NCI-H1105 treated with DMSO at 0.1 percent for 48 hours (cell line): ENCODE measurements around the gene ACSF3.

Experiments used
- DNase-seq: peaks from one replicate; lab custom pipeline; 2025; lab: John Stamatoyannopoulos, UW

Gene ACSF3

DNA sequence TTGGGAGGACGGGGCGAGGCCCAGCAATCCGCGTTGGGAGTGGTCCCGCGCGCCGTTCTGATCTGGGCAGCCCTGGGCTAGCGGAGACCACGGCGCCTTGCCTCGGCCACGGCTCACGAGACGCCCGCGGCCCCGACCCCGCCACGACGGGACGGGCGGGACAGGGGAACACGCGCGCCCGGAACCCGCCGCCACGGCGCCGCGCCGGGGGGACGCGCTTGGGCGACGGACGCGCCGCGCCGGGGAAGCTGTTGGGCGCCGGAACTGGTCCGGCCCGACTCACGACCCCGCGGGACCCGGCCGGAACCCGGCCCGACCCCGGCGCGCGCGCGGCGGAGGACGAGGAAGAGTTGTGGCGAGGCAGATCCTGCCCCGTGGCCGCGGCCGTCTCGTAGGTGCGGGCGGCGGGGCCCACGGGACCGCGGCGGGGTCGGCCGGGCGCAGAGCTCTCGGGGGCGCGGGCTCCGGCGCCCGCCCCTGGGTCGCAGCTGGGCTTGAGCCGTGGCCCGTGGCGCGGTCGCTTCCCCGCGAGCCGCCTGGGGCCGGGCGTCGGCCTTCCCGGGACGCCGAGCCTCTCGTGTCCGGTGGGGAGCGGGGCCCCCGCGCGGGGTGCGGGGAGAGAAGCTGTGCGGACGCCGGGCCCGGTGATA lies at the start of gene ACSF3:
TSS of gene ACSF3 (plus strand) at position 251 of the 650 bp plus-strand sequence. CDS start 6,830 bp downstream, outside the sequence.
- no peak for DNase-seq

DNA sequence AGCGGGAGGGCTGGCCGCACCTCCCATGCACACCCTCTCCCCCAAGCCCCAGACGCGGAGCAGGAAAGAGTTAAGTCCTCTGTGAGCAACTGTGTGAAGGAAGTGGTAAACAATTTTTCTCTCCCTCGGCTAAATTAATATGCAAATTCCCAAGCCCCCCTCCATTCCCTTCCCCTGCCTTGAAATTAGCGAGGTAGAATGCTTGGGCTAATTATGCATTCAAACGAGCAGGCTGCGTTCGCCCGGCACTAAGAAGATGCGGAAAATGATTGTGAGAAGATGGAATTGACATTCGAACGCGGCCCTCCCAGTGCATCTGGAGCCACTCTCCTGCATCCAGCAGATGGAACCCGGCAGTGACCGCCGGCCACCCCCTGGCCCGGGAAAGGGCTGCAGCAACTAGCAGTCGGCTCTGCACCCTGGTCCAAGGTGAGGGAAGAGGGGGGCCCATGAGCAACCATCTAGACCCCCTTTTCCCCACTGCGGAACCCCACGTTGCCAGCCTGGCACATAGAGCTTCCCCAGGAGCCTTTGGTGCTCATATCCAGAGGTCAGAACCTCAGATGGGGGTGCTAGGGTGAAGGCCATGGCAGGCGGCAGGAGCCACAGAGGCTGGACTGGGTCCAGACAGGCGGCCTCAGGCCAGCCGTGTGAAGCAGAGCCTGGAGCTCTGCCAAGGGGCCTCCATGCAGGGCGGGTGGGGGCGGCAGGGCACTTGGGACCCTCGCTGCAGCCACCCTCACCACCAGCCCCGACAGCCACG lies 49.1 kb upstream of the ACSF3 start:
- no peak for DNase-seq

DNA sequence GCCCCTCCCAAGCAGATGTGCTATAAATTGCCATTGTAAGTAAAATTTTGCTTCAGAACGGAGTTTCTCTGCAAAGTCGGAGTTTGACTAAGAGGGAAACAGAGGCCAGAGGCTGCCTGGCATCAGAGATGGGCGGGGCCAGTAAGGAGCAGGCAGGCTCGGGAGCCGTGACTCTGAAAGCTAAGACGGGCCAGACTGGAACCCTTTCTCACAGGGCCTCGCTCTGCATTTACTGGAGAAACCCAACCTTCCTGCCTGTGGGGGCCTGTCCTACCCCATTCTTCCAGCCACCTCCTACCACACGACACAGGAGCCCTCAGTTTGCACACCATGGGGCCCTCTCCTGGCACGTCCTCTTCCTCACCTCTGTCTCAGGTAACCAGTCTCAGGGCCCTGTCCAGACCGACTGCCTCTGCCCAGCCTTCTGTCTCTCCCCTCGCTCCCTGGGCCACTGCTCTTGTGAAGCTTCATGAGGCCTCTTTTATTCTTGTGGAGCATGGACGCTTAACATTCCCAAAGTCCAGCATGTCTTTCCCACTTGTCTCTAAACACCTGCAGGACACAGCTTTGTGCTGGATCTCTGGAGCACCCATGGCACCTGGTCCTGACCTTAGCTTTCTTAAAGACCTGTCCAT lies 48.4 kb upstream of the ACSF3 start:
- DNase-seq = no peak

DNA sequence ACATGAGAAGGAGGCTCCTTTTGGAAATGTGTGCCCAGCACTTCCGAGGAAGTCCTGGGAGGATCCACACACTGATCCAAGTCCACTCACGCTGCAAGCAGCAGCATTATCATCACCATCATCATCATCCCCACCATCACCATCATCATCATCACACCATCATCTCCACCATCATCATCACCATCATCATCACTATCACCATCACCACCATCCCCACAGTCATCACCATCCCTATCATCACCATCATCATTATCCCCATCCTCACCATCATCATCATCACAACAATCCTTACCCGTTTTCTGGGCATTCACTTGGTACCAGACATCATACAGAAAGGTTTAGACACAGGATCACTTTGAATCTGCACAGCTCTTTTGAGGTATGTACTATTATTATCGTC lies 47.8 kb upstream of the ACSF3 start:
- DNase-seq = no peak

DNA sequence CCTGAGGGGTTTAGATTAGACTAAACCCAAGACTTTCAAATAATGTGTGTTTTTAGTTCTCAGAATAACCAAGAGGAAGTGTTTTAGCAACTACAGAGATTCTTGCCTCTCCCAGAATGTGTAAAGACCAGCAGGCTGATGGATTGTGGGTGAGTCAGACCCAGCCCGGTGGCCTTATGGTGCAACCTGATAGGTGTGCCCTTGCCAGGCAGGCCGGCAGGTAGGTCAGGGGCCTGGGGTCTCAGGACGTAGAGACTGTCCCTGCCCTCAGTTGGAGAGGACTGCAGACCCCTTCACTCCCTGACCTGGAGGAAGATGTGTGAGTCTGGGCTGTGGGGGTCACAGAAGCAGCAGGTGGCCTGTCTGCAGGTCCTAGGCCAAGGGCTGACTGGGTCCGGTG lies 47.2 kb upstream of the ACSF3 start:
- no peak for DNase-seq

DNA sequence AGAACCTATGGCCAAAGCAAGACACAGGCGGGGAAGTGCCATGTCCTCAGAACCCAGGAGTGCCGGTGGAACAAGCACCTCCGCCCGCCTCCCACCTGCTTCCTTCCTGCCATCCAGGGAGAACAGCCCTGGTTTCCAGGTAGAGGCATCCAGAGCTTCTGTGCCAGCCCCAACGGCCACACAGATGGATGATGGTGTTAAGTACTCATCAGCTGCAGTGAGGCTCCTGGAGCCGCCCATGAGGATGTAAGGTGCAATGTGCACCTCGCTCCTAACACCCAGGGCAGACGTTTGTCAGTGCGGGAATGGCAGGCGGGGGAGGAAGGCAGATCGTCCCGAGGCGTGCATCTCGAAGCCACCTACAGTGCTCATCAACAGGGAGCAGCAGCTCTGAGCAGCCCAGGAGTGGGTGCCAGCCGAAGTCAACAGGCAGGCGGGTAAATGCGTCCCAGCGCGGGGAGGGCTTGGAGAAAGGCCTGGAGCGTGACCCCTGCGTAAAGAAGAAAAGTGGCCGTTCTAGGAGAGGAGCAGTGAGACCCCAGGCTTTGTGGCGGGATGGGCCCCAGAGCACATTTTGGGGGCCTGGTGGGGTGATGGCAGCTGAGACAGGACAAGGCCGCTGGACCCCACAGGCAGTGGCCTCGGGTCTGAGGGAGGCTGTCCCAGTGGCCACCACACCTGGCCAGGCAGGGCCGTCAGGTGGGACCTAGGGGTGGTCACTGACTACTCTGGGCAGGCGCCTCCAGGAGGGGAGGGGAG lies 46.1 kb upstream of the ACSF3 start:
- DNase-seq = no peak

DNA sequence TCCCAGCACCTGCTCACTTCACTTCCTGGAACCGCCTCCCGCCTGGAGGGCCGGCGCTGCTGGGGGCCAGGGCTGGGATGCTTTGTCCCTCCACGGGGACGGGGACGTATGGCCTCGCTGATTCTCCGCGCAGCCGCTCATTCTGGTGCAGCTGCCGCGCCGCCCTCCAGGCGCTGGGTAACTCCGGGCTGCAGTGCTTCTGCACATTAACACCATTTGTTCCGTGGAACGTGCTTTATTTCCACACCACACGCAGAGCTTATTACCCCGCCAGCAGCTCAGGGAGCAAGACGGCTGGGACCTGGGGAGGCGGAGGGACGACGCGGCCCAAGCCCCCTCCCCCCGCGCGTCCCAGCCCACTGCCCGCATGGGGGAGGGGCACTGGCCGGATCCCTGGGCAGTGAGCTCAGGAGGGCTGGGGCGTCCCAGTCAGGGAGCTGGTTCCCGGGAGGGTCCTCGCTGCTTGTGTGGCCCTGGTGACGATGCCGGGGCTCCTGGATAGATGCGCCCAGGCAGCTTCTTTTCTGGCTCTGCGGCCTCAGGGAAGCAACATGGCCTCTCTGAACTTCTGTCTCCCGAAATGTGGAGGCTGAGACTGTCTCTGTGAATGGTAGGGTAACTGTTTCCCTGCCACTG lies 45.4 kb upstream of the ACSF3 start:
- DNase-seq = no peak

DNA sequence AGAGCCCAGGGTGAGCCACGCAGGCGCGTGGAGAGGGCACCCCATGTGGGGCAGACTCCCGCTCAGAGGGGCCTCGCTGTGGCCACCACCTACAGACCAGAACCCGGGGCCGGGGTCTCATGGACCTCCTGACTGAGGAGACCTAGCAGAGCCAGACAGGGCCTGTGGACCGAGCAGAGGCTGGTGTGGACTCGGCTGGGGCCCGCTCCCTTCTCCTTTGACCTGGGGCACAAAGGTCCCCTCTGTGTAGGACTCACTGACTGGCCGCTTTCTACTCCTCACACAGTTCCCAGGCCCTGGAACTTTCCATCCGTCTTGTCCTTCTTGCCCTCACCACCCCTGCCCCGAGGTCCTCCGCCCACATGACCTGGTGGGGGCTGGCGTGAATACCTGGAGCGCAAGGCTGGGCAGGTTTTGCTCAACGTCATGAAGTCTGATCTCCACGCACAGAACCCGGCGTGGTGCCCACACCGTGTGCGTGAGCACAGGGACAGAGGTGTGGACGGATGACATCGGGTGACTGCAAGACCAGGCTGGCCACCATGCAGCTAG lies 44.7 kb upstream of the ACSF3 start:
- no peak for DNase-seq

DNA sequence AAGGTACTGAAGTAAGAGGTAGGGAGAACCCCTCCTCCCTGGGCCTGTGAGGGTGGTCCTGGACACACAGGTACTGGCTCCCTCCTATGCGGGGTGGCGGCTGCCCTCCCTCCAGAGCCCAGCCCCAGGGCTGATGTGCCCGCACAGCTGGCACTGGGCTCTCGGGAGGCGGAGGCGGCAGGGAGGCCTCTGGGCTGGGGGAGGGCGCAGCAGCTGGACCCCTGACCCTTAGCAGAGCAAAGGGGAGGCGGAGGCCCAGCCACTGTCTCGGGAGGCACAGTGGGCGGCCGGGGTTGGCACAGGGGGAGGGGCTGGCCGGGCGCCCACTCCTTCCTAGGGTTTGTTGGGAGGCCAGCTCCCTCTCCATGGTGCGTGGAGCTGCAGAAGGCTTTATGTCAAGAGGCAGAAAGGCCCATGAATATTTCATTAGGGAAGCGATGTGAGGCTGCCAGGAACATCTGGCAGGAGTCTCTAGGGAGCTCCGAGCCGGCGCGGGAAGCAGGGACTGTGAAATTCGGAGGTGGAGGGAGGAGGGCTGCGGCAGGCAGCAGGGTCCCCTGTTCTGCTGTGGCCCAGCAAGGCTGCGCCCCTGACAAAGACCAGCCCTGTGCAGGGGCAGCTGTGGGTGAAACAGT lies 44.1 kb upstream of the ACSF3 start:
- no peak for DNase-seq

DNA sequence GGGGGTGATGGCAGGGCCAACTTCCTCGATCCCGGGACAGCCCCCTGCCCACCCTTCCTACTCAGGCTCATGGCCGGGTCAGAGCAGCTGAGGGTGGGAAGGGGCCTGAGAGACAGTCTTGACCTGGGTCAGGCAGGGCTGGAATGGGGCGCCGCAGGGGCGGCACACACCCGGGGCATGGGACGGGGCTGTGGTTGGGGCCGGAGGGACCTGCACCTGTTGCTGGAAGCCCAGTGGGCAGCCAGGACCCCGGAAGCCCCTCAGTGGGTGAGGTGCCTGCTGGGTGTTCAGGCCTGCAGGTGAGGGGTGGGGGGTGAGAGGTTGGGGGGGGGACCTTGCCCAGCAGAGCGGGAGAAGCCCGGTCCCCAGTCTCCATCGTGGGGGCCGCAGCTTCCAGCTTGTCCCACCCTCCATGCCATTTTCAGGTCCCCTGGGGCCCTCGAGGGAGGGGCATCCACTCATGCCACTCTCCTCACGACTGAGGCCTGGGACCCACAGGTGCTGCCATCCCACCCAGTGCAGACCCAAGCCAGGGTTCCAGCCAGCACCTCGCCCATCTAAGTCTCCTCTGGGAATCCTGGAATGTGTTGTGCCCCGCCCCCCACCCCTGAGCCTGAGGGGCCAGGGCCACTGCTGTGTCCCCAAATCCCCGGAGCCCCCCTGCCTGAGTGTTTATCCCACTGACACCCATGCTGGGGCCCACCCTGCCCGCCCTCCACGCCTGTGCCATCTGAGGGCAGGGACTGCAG lies 43.4 kb upstream of the ACSF3 start:
- no peak for DNase-seq

DNA sequence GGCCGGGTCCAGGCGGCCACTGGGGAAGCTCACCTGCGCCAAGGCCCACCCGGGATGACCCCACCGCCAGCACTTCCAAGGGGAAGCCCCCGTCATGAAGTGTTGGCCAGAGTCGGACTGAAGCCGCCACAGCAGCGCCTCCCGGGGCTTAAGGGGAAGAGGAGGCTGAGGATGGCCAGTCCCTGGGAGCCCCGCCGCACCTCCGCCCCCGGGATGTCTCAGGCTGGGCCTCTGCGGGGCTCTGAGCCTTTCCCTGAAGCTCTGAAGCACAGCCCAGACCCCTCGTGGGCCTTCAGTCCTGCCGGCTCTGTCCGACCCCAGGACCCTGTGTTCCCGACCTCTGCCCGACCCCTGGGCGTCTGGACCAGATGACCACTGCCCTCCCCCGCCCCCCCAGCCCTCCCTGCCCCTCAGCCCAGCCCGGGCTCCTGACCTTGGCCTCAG lies 42.8 kb upstream of the ACSF3 start:
- no peak for DNase-seq

DNA sequence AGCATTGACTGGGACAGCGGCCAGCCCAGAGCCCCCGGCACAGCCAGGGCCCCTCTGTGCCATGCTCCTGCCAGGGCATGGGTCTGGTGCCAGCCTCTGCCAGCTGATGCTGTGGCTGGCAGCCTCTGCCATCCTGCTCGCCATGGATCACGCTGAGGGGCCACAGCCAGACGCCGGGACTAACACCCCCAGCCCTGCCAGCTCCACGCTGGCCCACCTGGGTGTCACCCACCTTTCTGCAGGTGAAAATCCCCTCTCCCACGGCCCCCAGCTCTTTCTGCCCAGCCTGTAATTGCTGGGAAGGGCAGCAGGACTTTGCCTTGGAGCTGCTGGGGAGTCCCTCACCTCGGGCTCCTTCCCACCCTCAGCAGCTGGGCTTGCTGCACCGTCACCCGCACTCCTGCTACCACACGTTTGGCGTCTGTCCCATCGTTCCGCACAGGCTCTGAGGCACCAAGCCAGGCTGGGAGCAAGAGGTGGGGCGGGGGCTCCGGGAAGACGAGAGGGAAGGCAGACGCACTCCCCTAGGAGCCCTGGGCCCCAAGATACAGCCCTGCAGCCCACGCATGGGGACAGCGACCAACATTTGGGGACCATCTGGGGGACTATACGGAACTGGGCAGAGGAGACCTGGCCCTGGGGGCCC lies 42.0 kb upstream of the ACSF3 start:
- peak; percentile 15 for DNase-seq

DNA sequence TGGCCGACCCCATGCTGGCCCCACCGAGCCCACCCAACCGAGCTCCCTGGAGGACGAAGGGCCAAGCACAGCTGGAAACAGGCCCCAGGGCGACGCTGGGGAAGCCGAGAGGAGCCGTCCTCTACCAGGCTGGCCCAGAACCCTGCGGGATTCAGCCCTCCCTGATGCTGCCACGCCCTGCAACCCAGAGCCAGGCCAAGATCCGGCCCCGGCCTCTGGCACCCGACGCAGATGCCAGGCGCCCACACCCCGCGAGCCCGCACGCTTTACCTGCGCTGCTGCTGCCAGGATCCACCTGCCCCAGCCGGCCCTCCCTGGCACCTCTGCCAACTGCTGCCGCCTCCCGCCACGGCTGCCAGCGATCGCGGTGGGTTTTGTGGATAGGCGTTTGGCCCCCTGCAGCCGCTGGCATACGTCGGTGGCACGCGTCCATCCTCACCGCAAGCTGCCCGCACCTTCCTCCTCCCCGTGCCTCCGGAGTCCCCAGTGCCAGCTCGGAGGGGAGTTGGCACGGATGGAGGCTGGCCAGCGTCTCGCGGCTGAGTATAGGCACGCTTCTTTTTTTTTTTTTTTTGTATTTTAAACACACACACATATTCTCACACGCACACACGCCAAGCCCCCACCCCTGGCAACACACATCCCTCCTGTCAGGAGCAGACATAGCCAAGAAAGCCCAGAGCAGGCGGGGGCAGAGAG lies 41.3 kb upstream of the ACSF3 start:
- peak; percentile 8 for DNase-seq

DNA sequence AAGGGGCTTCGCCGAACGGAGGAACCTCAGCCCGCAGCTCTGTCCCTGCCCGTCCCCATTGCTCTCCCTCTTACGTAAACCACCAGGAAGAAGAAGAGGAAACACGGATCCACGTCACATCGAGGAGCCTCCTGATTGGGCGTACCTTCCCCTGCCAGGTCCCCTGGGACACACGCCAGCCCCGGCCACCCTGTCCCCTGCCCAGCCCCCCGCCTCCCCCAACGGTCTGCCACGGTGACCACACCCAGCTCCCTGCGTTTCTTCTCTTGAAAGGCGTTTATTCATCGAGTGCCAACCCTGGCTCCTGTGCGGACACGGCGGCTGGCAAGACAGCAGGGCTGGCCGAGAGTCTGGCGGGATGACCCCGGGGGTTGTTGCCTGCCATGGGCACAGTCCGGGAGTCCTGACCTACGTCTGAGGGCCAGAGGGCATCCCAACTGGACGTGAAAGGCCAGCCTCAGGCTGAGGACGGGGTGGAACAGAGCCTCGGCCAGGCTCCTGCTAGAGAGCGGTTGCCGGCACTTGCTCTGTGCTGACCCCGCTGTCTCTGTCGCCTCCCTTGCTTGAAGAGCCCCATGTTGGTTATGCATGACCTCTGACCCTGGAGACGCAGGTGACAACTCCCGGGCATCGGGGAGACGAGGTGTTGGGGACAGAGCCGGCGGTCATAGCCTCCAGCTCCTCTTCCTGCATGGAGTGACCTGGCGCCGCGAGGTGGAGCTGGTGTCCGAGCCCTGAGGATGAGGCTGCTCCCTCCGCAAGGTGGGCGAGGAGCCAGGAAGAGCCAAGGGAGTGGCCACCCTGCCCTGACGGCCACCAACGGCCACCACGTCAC lies 40.5 kb upstream of the ACSF3 start:
- peak; percentile 75 for DNase-seq

DNA sequence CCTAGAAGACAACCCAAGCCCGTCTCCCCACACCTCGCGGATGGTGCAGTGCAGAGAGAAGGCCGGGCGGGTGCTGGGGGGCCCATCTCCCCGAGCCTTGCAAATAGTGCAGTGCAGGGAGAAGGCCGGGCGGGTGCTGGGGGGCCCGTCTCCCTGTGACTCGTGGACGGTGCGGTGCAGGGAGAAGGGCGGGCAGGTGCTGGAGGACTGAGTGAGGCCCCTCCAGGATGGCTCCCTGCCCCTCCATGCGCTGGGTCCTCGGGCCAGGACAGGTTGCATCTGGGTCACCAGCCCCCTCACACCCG lies 40.0 kb upstream of the ACSF3 start:
- no peak for DNase-seq

DNA sequence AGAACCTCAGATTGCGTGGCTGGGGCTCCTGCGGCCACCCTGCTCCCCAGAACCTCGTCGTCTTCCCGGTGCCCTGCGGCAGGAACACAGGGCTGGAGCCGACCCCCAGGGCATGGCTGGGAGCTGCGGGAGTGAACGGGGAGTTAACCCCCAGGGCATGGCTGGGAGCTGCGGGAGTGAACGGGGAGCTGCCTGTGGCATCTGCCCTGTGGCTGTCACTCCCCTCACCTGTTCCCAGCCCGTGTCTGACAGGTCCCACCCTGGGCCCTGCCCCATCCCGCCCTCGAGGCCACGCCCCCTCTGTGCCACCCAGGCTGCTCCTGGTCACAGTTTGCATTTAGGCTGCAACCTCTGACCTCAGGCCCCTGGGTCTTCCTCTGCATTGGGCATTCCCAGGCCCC lies 39.4 kb upstream of the ACSF3 start:
- DNase-seq = no peak

DNA sequence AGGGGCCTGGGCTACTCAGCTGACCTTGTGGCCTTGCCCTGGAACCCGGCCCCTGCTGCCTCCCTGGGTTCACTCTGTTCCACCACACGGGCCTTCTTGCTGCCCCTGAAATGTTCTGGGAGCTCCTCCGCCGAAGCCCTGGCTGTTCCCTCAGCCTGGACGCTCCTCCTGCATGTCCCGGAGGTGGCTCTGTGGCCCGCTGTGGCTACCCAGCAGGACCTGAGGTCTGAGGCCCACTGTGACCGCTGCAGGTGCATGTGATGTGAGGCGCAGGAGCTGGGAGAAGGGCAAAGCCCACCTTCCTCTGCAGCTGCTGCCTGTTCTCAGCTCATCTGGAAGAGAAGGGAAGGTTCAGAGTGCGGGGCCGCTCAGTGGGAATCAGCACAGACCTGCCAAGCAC lies 38.9 kb upstream of the ACSF3 start:
- no peak for DNase-seq

DNA sequence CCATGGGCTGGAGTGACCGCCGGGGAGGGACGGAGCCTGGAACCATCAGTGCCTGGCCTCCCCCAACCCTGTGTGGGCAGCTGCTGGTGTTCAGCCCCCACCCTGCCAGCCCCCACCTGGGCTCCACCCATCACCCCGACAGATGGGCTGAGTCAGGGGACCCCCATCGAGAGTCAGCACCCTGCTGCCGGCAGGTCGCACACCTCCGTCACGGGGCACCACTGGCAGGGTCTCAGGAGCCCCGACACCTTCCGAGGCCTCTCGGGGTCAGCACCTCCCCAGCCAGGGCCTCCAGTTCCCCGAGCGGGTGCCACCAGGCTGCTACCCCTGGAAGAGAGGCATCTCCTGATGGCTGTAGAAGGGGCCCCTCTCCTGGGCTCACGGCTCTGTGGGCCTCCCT lies 38.3 kb upstream of the ACSF3 start:
- DNase-seq = no peak
